NCI-H1930 (cell line): ENCODE measurements around the gene TRPM2.
"Not testable (repeated sequence)": the region's sequence is repeated elsewhere in the genome, so short reads cannot be mapped to it uniquely, and the experiment has no call there.

Experiments
- DNase-seq, 2 experiments: peaks; one replicate each; lab custom pipeline; 2025; lab: John Stamatoyannopoulos, UW

TRPM2 gene

DNA sequence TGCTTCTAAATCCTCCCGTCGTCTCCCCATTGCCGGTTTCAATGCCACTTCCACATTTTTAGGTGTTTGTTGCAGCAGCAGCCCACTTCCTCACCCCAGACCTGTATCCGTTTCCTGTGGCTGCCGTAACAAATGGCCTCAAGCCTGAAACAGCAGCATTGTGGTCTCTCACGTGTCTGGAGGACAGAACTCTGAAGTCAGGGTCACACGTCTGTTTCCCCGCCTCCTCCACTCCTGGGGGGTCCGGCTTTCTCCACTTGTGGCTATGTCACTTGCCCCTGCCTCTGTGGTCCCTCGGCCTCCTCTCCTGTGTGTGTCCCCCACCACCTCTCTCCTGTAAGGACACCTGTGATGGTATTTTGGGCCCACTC, 21.8 kb downstream of the TRPM2 start:
- DNase-seq, result no peak

DNA sequence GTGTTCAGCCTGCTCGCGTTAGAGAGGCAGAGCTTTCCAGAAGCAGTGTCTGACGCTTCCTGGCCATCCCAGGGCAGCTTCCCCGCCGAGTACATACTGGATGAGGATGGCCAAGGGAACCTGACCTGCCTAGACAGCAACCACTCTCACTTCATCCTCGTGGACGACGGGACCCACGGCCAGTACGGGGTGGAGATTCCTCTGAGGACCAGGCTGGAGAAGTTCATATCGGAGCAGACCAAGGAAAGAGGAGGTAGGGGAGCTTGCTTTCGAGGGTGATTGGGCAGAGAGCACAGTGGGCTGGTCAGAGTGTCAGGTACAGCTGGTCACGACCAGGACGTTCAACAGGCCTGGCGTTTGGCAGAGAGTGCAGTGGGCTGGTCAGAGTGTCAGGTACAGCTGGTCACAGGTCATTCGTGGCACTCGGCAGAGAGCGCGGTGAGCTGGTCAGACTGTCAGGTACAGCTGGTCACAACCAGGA, 22.4 kb downstream of the TRPM2 start:
- no peak for DNase-seq

DNA sequence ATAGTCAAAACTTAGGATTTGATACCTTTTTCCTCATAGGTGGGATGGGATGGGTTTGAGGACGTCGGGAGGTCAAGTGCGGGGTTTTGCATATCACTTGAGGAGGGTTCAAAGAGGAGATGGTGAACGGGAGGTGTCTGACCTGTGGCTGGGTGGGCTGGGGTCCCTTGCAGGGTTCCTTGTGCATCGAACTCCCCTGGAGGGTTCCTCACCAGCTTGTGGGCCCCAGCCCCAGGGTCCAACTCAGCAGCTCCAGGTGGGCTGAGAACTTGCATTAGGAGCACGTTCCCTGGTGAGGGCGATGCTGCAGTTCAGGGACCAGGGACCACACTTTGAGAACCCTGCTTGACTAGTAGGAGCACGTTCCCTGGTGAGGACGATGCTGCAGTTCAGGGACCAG, 23.2 kb downstream of the TRPM2 start:
- DNase-seq, result no peak

DNA sequence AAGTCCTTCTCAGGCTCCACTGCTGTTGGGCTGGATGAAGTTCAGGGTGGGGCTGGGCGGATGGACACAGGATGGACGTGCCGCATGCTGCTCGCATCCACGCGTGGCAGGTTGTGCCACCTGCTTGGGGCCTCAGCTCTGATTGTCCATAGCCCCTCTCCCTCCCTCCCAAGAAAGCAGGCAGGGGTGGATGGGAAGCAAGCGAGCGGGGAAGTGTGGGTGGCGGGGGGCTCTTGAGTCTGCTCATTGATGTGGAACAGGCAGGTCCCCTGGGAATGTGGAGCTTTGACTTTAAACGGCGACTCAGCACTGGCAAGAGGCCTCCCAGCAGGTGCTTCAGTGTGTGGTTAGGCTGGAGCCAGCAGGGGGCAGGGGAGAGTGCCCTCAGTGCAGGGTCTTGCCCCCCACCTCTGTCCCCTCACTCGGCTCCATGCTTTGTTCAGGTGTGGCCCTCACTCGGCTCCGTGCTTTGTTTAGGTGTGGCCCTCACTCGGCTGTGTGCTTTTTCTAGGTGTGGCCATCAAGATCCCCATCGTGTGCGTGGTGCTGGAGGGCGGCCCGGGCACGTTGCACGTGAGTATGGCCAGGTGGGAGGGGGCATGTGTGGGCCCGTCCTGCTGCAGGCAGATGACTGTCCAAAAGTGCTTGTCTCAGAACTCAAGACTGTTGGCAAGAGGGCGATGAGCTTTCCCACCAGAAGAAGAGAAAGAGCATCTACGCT, 23.9 kb downstream of the TRPM2 start:
- DNase-seq, result no peak

DNA sequence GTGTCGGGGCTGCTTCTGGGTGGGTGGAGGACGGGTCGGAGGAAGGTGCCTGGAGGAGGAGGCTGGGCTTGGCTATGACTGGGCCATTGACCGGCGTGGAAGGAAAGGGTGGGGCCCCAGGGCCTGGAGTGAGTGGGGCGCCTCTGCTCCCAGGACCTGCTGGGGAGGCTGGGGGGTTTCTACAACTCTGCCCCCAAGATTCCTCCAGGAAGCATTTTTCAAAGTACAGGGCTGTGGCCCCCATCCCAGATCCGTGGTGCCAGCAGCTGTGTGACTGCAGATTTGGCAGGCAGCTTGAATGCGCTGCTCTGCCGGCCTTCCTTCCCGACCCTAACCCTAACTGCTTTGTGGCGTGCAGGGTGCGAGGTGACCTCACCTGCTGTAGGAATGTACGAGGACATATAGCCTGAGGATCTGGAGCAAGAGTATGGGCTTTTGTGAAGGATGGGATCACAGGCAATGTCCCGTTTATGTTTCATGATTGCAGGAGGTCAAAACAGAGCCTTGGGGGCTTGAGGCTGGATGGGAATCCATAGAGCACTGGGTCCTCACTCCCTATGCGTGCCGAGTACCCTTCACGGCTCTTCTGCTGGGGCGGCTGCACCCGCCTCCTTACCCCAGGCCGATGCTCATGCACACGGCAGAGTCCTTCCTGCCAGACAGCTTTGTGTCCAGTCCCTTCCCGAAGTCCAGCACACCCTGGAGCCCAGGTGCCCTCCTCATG, 24.7 kb downstream of the TRPM2 start:
- DNase-seq, result no peak

DNA sequence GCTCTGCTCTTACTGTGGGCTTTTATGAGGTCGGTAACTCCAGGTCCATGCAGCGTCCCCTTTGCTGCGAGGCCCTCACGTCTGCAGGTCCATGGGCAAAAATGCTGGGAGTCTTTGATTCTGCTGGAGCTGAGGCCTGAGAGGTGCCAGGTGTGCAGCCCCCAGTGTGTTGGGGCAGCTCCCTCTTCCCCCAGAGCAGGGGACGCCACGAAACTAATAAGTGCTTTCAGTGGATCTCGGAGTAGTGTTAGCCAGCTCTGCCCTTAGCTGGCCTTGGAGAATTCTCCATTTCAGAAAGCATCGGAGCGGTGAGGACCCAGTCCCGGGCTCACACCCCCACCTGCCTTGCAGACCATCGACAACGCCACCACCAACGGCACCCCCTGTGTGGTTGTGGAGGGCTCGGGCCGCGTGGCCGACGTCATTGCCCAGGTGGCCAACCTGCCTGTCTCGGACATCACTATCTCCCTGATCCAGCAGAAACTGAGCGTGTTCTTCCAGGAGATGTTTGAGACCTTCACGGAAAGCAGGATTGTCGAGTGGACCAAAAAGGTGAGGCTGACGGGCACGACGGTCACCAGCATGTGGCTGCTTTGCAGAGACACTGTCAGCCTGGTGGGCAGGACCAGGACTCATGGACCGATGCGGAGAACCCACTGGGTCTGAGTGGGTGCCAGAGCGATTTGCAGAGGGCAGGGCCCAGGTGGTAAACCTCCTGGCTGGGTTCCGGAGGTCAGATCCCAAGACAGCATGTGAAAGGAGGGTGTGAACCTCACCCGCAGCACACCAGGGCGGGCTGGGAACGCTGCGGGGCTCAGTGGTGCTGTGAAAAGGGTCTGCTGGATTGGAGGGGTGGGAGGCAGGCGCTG, 25.5 kb downstream of the TRPM2 start:
- no peak for DNase-seq

DNA sequence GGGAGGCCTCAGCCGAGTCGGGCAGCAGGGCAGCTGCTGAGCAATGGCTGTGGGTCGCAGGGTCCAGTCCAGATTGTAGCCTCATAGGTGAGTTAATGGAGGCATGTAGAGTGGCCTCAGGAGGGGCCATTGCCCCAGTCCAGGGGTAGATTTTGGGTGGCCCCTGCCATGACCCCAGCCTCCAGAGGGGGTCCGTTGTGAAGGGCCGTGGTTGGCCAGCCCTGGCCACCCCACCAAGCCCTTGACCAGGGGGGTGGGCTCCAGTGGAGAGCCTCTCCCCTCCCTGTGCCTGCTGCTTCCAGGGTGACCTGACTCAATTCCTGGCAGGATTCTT, 26.1 kb downstream of the TRPM2 start:
- no peak for DNase-seq

DNA sequence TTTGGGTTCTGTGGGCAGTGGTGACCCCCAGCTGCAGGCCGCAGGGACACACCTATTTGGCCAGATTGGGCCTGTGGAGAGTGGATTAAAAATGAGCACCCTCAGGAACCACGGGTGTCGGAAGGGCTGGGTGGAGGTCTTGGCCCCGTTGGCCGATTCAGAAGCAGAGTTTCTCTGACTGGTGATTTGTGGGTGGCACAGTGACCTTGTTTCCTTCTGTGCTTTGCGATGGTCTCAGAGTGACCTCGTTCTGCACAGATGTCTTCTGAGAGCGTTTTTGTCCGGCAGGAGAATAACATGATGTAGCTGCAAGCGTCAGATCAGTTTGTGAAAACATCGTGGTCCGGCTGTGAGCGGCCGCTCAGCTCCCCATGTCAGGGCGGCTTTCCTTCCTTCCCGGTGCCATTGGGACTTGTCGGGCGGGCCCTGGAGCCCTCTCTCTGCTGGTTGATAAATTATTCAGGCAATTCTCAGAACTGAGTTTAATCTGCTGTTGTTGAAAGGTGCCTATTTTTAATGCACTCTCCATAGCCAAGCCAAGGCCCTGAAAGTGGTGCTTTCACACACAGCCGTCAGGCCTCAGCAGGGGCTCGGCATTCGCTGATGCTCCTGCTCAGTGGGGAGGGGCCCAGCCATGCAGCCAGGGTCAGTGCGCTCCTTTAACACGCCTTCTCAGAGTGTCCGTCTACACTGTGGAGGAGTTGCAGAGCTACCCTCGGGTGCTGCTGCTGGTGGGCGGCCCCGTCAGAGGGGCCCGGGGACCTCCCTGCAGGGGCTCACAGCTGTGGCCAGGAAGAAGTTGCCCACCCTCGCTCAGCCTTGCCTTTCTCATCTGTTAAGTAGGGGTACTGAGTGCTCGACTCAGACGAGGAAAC, 26.8 kb downstream of the TRPM2 start:
- DNase-seq, result no peak

DNA sequence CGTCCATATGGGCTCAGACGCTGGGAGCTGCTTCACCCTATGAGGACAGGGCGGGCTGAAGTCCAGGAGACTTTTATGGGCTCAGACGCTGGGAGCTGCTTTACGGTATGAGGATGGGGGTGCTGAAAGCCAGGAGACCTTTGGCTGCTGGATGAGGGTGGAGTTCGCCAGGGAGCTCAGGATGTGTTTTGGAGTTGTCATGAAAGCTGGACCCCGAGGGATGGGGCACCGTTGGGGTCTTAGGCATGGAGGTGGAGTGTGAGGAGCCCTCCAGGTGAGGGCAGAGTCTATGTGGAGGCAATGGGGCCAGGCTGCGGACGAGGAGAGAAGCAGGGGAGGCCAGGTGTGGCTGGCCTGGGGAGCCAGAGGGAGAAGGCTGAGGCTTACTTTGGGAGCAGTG, 27.5 kb downstream of the TRPM2 start:
- DNase-seq, result no peak

DNA sequence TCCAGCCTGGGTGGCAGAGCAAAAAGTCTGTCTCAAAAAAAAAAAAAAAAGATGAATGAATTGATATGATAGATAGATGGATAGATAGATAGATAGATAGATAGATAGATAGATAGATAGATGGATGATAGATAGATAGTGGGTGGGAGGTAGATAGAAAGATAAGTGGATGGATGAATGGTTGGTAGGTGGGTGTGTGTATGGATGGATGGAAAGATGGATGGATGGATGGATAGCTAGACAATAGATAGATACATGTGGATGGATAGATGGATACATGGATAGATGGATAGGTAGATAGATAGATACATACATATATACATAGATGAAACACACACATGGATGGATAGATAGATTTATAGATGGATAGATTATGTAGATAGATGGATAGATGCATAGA, 28.5 kb downstream of the TRPM2 start:
- DNase-seq, result no peak

DNA sequence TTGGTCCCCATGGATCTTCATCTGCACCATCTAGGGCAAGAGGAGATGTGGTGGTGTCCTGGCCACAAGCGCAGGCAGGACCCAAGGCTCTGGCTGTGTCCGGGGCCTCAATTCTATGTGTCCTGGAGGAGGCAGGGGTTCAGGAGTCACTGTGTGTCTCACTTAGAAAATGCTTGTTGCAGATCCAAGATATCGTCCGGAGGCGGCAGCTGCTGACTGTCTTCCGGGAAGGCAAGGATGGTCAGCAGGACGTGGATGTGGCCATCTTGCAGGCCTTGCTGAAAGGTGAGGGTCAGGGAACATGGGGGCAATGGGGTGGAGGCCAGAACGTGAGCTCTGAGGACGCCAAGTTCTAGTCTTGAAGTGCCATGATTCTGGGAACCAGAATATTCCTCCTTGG, 29.1 kb downstream of the TRPM2 start:
- no peak for DNase-seq

DNA sequence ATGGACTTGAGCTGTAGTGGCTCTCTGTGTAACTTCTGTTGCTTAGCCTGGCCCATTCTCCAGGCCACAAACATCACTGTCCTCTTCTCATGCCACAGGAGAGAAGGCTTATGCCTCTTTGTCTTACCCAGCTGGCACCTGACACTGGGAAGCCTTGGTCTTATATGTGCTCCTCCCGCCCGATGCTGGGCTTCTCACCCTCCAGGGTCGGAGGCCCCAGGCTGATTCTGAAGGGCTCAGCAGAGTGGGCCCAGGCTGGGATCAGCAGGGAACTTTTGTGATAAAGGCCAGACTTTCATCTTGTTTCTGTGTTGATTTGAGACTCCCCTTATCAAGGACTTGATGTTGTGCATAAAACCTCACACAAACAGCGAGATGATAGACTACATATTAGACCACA, 29.8 kb downstream of the TRPM2 start:
- no peak for DNase-seq

DNA sequence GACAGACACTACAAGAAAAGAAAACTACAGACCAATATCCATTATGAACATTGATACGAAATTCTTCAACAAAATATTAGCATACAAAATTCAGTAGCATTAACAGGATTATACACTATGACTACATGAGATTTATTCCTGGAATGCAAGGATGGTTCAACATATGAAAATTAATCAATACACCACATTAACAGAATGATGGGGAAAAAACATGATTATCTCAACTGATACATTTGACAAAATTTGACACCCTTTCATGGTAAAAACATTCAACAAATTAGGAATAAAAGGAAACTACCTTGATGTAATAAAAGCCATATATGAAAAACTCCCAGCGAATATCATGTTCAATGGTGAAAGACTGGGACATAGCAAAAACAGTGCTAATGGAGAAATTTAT, 31.5 kb downstream of the TRPM2 start:
- no peak for DNase-seq

DNA sequence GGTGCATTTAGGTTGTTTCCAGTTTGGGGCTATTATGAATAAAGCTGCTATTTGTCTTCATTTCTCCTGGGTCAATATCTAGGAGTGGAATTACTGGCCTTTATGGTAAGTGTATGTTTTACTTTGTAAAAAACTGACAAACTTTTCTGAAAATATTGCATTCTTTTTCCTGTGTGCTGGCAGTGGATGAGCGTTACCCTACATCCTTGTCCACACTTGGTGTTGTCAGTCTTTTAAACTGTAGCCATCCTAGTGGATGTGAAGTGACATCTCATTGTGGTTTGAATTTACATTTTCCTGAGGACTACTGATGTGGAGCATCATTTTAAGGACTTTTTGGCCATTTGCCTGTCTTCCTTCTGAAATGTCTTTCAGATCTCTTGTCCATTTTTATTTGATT, 35.9 kb downstream of the TRPM2 start:
- no peak for DNase-seq

DNA sequence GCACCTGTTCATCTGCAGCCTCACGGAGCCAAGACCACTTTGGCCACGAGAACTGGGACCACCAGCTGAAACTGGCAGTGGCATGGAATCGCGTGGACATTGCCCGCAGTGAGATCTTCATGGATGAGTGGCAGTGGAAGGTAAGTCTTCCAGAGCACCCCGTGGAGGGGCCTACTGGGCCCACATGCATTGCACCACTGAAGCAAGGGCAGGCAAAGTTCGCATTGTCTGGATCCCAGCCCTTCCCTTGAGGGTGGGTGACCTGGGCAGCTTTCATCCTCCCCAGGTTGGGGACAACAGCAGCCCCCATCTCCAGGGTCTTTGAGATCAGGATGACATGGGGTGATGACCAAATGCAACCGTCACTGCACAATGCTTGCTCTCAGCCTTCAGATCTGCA, 37.5 kb downstream of the TRPM2 start:
- DNase-seq, result no peak

DNA sequence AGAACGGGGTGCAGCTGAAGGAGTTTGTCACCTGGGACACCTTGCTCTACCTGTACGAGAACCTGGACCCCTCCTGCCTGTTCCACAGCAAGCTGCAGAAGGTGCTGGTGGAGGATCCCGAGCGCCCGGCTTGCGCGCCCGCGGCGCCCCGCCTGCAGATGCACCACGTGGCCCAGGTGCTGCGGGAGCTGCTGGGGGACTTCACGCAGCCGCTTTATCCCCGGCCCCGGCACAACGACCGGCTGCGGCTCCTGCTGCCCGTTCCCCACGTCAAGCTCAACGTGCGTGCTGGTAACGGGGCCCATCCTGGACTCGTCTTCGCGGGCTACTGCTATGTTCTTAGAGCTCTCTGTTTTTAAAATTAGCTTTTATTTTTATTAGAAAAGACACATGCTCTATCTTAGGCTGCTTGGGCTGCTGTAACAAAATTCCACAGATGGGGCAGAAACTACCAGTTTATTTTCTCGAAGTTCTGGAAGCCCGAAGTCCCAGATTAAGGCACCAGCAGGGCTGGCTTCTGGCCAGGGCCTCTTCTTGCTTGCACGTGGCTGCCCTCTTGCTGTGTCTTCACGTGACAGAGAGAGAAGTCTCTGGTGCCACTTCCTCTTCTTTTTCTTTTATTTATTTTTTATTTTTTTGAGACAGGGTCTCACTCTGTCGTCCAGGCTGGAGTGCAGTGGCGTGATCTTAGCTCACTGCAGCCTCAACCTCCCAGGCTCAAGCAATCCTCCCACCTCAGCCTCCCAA, 38.1 kb downstream of the TRPM2 start:
- DNase-seq, result no peak

DNA sequence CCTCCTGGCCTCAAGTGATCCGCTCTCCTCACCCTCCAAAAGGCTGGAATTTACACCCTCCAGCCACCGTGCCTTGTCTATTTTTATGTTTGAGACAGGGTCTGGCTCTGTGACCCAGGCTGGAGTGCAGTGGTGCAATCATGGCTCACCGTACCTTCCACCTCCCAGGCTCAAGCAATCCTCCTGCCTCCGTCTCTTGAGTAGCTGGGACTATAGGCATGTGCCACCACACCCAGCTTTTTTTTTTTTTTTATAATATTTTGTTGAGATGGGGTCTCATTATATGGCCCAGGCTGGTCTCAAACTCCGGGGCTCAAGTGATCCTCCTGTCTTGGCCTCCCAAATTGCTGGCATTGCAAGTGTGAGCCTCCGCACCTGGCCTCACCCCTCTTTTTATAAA, 38.8 kb downstream of the TRPM2 start:
- no peak for DNase-seq

DNA sequence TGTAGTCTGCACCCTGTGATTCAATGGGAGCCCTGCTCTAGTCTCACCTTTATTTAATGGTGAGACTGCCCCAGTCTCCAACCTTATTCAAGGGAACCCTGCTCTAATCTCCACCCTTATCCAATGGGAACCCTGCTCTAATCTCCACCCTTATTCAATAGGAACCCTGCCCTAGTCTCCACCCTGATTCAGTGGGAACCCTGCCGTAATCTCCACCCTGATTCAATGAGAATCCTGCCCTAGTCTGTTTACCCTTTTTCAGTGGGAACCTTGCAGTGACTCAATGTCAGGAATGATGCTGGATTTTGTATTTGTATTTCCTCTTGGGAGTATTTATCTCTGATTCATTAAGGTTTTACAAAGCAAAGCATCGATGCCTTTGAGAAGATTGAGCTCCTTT, 39.5 kb downstream of the TRPM2 start:
- DNase-seq, result no peak

DNA sequence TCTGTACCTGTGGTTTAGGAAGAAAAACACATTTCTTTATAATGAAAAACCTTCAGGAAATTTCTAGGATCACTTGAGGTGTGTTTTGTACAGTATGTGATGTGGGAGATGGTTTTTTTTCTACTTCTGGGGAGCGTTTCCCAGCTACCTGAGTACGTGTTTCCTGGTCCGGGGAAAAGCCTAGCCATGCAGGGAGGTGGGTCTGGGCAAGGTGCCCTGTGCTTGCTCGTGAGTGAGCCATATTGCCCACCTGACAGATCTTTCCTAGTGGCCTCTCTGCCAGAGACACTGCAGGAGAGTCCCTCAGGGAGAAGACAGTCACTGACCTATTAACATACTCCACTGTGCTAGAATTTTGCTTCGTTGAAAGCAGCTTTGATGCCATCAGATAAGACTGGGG, 41.3 kb downstream of the TRPM2 start:
- DNase-seq, result no peak

DNA sequence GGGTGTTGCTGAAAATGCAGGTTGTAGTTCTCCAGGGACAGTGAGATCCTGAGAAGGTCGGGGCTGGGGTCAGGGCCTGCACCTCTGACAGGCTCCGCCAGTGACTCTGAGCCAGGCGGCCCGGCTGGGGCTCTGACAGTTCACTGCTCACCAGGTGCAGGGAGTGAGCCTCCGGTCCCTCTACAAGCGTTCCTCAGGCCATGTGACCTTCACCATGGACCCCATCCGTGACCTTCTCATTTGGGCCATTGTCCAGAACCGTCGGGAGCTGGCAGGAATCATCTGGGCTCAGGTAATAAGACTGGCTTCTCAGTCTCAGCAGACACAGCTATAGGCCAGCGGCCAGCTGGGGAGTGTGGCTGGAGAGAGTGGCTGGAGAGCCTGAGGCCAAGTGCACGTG, 41.8 kb downstream of the TRPM2 start:
- no peak for DNase-seq

DNA sequence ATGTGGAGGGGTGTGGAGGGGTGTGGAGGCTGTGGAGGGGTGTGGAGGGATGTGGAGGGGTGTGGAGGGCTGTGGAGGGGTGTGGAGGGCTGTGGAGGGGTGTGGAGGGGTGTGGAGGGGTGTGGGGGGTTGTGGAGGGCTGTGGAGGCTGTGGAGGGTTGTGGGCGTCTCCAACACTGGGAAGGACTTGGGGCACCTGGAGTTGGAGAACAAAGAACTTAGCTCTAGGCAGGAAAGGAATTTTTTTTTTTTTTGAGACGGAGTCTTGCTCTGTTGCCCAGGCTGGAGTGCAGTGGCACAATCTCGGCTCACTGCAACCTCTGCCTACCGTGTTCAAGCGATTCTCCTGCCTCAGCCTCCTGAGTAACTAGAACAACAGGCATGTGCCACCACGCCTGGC, 43.4 kb downstream of the TRPM2 start:
- not testable (repeated sequence) for DNase-seq
